HEK293T (cell line): Measurements from ENCODE around the gene KIAA1755.

Source experiments
- SP1 ChIP-seq: fragments of 450-650 bp; IDR thresholded peaks from 2 replicates; pipeline ENCODE4 v1.6.1; 2017
- SUZ12 ChIP-seq: fragments of 450-650 bp; IDR thresholded peaks from 2 replicates; pipeline ENCODE4 v1.6.1; 2016; ENCODE audit warnings: mild to moderate bottlenecking
- TARDBP ChIP-seq: fragments of 450-650 bp; IDR thresholded peaks from 2 replicates; pipeline ENCODE4 v1.6.1; 2016
- ZNF384 ChIP-seq: fragments of 450-650 bp; IDR thresholded peaks from 2 replicates; pipeline ENCODE4 v1.6.1; 2016

GRCh38 chr20:38192323-38192885 lies 68.1 kb downstream of the KIAA1755 start:
- TF ChIP-seq SUZ12 (no peak), SP1 (no peak), ZNF384 (no peak), TARDBP (no peak)
